Trophoblast cell (in vitro differentiated cells and primary cell): ENCODE data around the gene IDE.

ENCODE experiments used
- DNase-seq, 2 donors: peaks; one replicate each; pipeline ENCODE4 v3.0.0-alpha.2; 2016
- H2AFZ ChIP-seq: 2 replicates; pipeline ENCODE4 v1.6.1; 2013; ENCODE audit warnings: low read length, moderate library complexity, mild to moderate bottlenecking; ENCODE audit not compliant: insufficient read depth, poor library complexity
- H2AK5ac ChIP-seq: 2 replicates; pipeline ENCODE4 v1.6.1; 2013; ENCODE audit warnings: mild to moderate bottlenecking, low read length
- H2BK120ac ChIP-seq: 2 replicates; pipeline ENCODE4 v1.6.1; 2013; ENCODE audit warnings: low read length, mild to moderate bottlenecking, moderate library complexity; ENCODE audit not compliant: insufficient read depth, poor library complexity
- H2BK12ac ChIP-seq: 2 replicates; pipeline ENCODE4 v1.6.1; 2013; ENCODE audit warnings: mild to moderate bottlenecking, low read length, moderate library complexity
- H2BK5ac ChIP-seq: 2 replicates; pipeline ENCODE4 v1.6.1; 2013; ENCODE audit warnings: low read length, low read depth, moderate library complexity, mild to moderate bottlenecking; ENCODE audit not compliant: poor library complexity
- H3K14ac ChIP-seq: 2 replicates; pipeline ENCODE4 v1.6.1; 2013; ENCODE audit warnings: mild to moderate bottlenecking, low read length
- H3K18ac ChIP-seq: 2 replicates; pipeline ENCODE4 v1.6.1; 2013; ENCODE audit warnings: mild to moderate bottlenecking, low read length
- H3K23ac ChIP-seq: 2 replicates; pipeline ENCODE4 v1.6.1; 2013; ENCODE audit warnings: low read length
- H3K27ac ChIP-seq: 2 replicates; pipeline ENCODE4 v1.5.1; 2013; ENCODE audit warnings: low read depth, mild to moderate bottlenecking, inconsistent platforms, low read length, moderate library complexity
- H3K27me3 ChIP-seq: 2 replicates; pipeline ENCODE4 v1.6.1; 2013; ENCODE audit warnings: inconsistent platforms, mild to moderate bottlenecking, low read length, moderate library complexity; ENCODE audit not compliant: insufficient read depth
- H3K36me3 ChIP-seq, 2 experiments: 1 replicate in 1 of 2; 2 replicates in 1 of 2; pipeline ENCODE4 v1.6.1; 2013; ENCODE audit warnings: low read length in 2 of 2, mild to moderate bottlenecking in 2 of 2, moderate library complexity in 1 of 2; ENCODE audit not compliant: insufficient read depth in 2 of 2, control insufficient read depth in 1 of 2
- H3K4ac ChIP-seq: 2 replicates; pipeline ENCODE4 v1.6.1; 2013; ENCODE audit warnings: low read depth, mild to moderate bottlenecking, low read length, moderate library complexity
- H3K4me1 ChIP-seq, 2 experiments: 1 replicate in 1 of 2; 2 replicates in 1 of 2; pipeline ENCODE4 v1.6.1; 2013; ENCODE audit warnings: low read length in 2 of 2, mild to moderate bottlenecking in 2 of 2, moderate library complexity in 1 of 2; ENCODE audit not compliant: insufficient read depth in 2 of 2, control insufficient read depth in 1 of 2
- H3K4me2 ChIP-seq: 2 replicates; pipeline ENCODE4 v1.6.1; 2013; ENCODE audit warnings: inconsistent platforms, mild to moderate bottlenecking, low read length, moderate library complexity
- H3K4me3 ChIP-seq: 2 replicates; pipeline ENCODE4 v1.5.1; 2013; ENCODE audit warnings: mild to moderate bottlenecking, low read depth, low read length, inconsistent platforms
- H3K79me1 ChIP-seq: one replicate; pipeline ENCODE4 v1.6.1; 2013; ENCODE audit warnings: low read length
- H3K79me2 ChIP-seq: 2 replicates; pipeline ENCODE4 v1.6.1; 2013; ENCODE audit warnings: low read length, mild to moderate bottlenecking; ENCODE audit not compliant: control insufficient read depth, insufficient read depth, poor library complexity
- H3K9ac ChIP-seq: 2 replicates; pipeline ENCODE4 v1.6.1; 2013; ENCODE audit warnings: mild to moderate bottlenecking, low read length
- H3K9me3 ChIP-seq: 2 replicates; pipeline ENCODE4 v1.6.1; 2013; ENCODE audit warnings: low read depth, mild to moderate bottlenecking, control low read depth, inconsistent platforms, low read length; ENCODE audit not compliant: insufficient read depth
- H4K12ac ChIP-seq: 2 replicates; pipeline ENCODE4 v1.6.1; 2013; ENCODE audit warnings: low read depth, mild to moderate bottlenecking, low read length, moderate library complexity
- H4K8ac ChIP-seq: 2 replicates; pipeline ENCODE4 v1.6.1; 2013; ENCODE audit warnings: low read depth, mild to moderate bottlenecking, low read length, moderate library complexity
- H4K91ac ChIP-seq: one replicate; pipeline ENCODE4 v1.6.1; 2013; ENCODE audit warnings: low read depth, mild to moderate bottlenecking, low read length, moderate library complexity
- WGBS: extraction: QIAGEN DNeasy Blood & Tissue Kit; methylation state at CpG from one replicate; pipeline ENCODE4 v1.1.7; 2013; ENCODE audit warnings: missing lambda C conversion rate; ENCODE audit not compliant: insufficient read length, insufficient coverage; ENCODE audit errors: extremely low coverage; 5-methylcytosine and 5-hydroxymethylcytosine counted together

Gene IDE

GRCh38 chr10:92480413-92480812 lies 93.5 kb downstream of the IDE start:
- no peak overlapping the region for H2BK12ac ChIP-seq
- no peak overlapping the region for H3K4me3 ChIP-seq
- H3K23ac ChIP-seq = no peak overlapping the region
- H3K79me2 ChIP-seq = no peaks in the 10 kb centered on the region
- peaks cover 12 to 13% of the 10 kb centered on the region in 2 experiments for H3K36me3 ChIP-seq
- H3K4ac ChIP-seq = no peak overlapping the region
- H3K27me3 ChIP-seq = no peaks in the 10 kb centered on the region
- H2BK5ac ChIP-seq = no peak overlapping the region
- H3K9me3 ChIP-seq = no peaks in the 10 kb centered on the region
- H3K18ac ChIP-seq = no peak overlapping the region
- H2AFZ ChIP-seq = no peak overlapping the region
- H3K27ac ChIP-seq = no peak overlapping the region
- H2BK120ac ChIP-seq = no peak overlapping the region
- H3K14ac ChIP-seq = no peak overlapping the region
- H3K4me2 ChIP-seq = no peak overlapping the region
- no peak overlapping the region for H4K8ac ChIP-seq
- no peak overlapping the region for H4K12ac ChIP-seq
- no peak for DNase-seq
- no peak overlapping the region for H3K9ac ChIP-seq
- H3K79me1 ChIP-seq = no peaks in the 10 kb centered on the region
- no peak overlapping the region for H2AK5ac ChIP-seq
- H3K4me1 ChIP-seq = no peaks in the 10 kb centered on the region
- no peak overlapping the region for H4K91ac ChIP-seq

DNA sequence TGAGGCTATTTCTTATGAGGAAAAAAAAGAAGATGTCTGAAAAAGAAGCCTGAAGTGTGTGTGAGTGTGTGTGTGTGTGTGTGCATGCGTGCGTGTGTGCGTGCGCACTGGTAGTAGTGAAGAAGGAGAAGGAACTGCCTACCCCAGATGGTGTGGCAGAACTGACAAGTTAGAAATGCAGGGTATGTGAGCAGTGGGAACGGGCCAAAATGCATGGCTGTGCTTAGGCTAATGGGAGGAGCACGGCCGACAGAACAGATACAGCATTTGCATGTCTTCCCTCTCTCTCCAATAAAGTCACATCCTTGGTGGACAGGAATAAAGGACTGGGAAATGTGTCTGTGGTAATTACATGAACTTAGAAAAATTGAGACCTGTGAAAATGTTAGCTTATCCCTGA lies 94.3 kb downstream of the IDE start:
- Histone ChIP-seq H3K18ac (no peak overlapping the region), H3K79me1 (no peaks in the 10 kb centered on the region), H3K4ac (no peak overlapping the region), H2BK12ac (no peak overlapping the region), H2AK5ac (no peak overlapping the region), H3K4me2 (no peak overlapping the region), H3K9ac (no peak overlapping the region), H3K9me3 (no peaks in the 10 kb centered on the region), H3K36me3 (peaks cover 12% of the 10 kb centered on the region in 2 experiments), H4K12ac (no peak overlapping the region), H3K4me1 (no peaks in the 10 kb centered on the region), H2BK5ac (no peak overlapping the region), H4K8ac (no peak overlapping the region), H3K79me2 (no peaks in the 10 kb centered on the region), H3K27me3 (no peaks in the 10 kb centered on the region), H2BK120ac (no peak overlapping the region), H3K14ac (no peak overlapping the region), H3K27ac (no peak overlapping the region), H2AFZ (no peak overlapping the region), H3K23ac (no peak overlapping the region), H3K4me3 (no peak overlapping the region), H4K91ac (no peak overlapping the region)
- no CpG with 5 or more reads among the region's 7 CpGs for WGBS
- no peak for DNase-seq

- Histone ChIP-seq H3K4me3 (no peak overlapping the region), H3K36me3 (peaks cover 7 to 10% of the 10 kb centered on the region in 2 experiments), H2BK12ac (no peak overlapping the region), H3K14ac (no peak overlapping the region), H4K12ac (no peak overlapping the region), H4K91ac (no peak overlapping the region), H2AFZ (no peak overlapping the region), H3K27me3 (no peaks in the 10 kb centered on the region), H3K23ac (no peak overlapping the region), H3K4ac (no peak overlapping the region), H3K79me1 (no peaks in the 10 kb centered on the region), H3K79me2 (no peaks in the 10 kb centered on the region), H3K27ac (no peak overlapping the region), H3K18ac (no peak overlapping the region), H2AK5ac (no peak overlapping the region), H4K8ac (no peak overlapping the region), H2BK120ac (no peak overlapping the region), H3K9me3 (no peaks in the 10 kb centered on the region), H3K4me1 (no peaks in the 10 kb centered on the region), H3K9ac (no peak overlapping the region), H2BK5ac (no peak overlapping the region), H3K4me2 (no peak overlapping the region)
- no CpG with 5 or more reads among the region's 5 CpGs for WGBS
- peak in 1 of 2 donors; percentile 51 for DNase-seq
Observed at GRCh38 chr10:92478536-92478935, 95.4 kb downstream of the IDE start.

- Histone ChIP-seq H2AK5ac (no peak overlapping the region), H2BK12ac (no peak overlapping the region), H3K9me3 (no peaks in the 10 kb centered on the region), H3K79me2 (no peaks in the 10 kb centered on the region), H2BK120ac (no peak overlapping the region), H3K4me2 (no peak overlapping the region), H3K36me3 (peaks cover 5 to 9% of the 10 kb centered on the region in 2 experiments), H3K4me3 (no peak overlapping the region), H3K23ac (no peak overlapping the region), H4K12ac (no peak overlapping the region), H3K4me1 (no peaks in the 10 kb centered on the region), H4K91ac (no peak overlapping the region), H4K8ac (no peak overlapping the region), H3K14ac (no peak overlapping the region), H3K27ac (no peak overlapping the region), H3K27me3 (no peaks in the 10 kb centered on the region), H3K79me1 (no peaks in the 10 kb centered on the region), H3K9ac (no peak overlapping the region), H3K18ac (no peak overlapping the region), H2AFZ (no peak overlapping the region), H2BK5ac (no peak overlapping the region), H3K4ac (no peak overlapping the region)
- DNase-seq = no peak
- no CpG with 5 or more reads among the region's 1 CpG for WGBS
Observed at GRCh38 chr10:92475357-92475868, 98.5 kb downstream of the IDE start.
